Measurements from ENCODE around the gene PCNX2.

The PCNX2 gene

GRCh38 chr1:233293556-233294446, 1.7 kb downstream of the PCNX2 start:
- H3K36me3 Mint-ChIP-seq (ENCODE audit: low read depth), result peaks cover 14% of the 10 kb centered on the region
- peak overlapping the region; percentile 90 for H3K4me3 Mint-ChIP-seq
- no peaks in the 10 kb centered on the region for H3K9me3 Mint-ChIP-seq
- H3K27me3 Mint-ChIP-seq, result no peaks in the 10 kb centered on the region
- peaks cover 40% of the 10 kb centered on the region for H3K4me1 Mint-ChIP-seq (ENCODE audit: low read depth)
- H3K27ac Mint-ChIP-seq, result no peak overlapping the region

GRCh38 chr1:233290396-233291034, 5.0 kb downstream of the PCNX2 start:
- no peaks in the 10 kb centered on the region for H3K27me3 Mint-ChIP-seq
- H3K36me3 Mint-ChIP-seq (ENCODE audit: low read depth), result peaks cover 29% of the 10 kb centered on the region
- H3K27ac Mint-ChIP-seq, result no peak overlapping the region
- H3K4me3 Mint-ChIP-seq, result no peak overlapping the region
- peaks cover 30% of the 10 kb centered on the region for H3K4me1 Mint-ChIP-seq (ENCODE audit: low read depth)
- no peaks in the 10 kb centered on the region for H3K9me3 Mint-ChIP-seq

- Mint-ChIP-seq H3K4me1 (ENCODE audit: low read depth) (peaks cover 25% of the 10 kb centered on the region), H3K27ac (no peak overlapping the region), H3K36me3 (ENCODE audit: low read depth) (peaks cover 29% of the 10 kb centered on the region), H3K4me3 (no peak overlapping the region), H3K27me3 (no peaks in the 10 kb centered on the region), H3K9me3 (no peaks in the 10 kb centered on the region)
Measured at GRCh38 chr1:233289676-233290075, 5.8 kb downstream of the PCNX2 start.

- Mint-ChIP-seq H3K27me3 (no peaks in the 10 kb centered on the region), H3K36me3 (ENCODE audit: low read depth) (peaks cover 7% of the 10 kb centered on the region), H3K27ac (peak overlapping the region; percentile 16), H3K9me3 (no peaks in the 10 kb centered on the region), H3K4me3 (peak overlapping the region; percentile 51), H3K4me1 (ENCODE audit: low read depth) (peaks cover 44% of the 10 kb centered on the region)
Measured at GRCh38 chr1:233282582-233282886, 13.0 kb downstream of the PCNX2 start.

- Mint-ChIP-seq H3K4me1 (ENCODE audit: low read depth) (peaks cover 44% of the 10 kb centered on the region), H3K4me3 (peak overlapping the region; percentile 51), H3K36me3 (ENCODE audit: low read depth) (peaks cover 8% of the 10 kb centered on the region), H3K27ac (peak overlapping the region; percentile 16), H3K9me3 (no peaks in the 10 kb centered on the region), H3K27me3 (no peaks in the 10 kb centered on the region)
Measured at GRCh38 chr1:233281711-233282581, 13.6 kb downstream of the PCNX2 start.

- no peaks in the 10 kb centered on the region for H3K27me3 Mint-ChIP-seq
- no peak overlapping the region for H3K4me3 Mint-ChIP-seq
- H3K27ac Mint-ChIP-seq, result no peak overlapping the region
- H3K9me3 Mint-ChIP-seq, result no peaks in the 10 kb centered on the region
- H3K36me3 Mint-ChIP-seq (ENCODE audit: low read depth), result peaks cover 16% of the 10 kb centered on the region
- H3K4me1 Mint-ChIP-seq (ENCODE audit: low read depth), result peaks cover 44% of the 10 kb centered on the region
Measured at GRCh38 chr1:233279971-233280370, 15.6 kb downstream of the PCNX2 start.

GRCh38 chr1:233278631-233279030, 16.9 kb downstream of the PCNX2 start:
- Mint-ChIP-seq H3K9me3 (no peaks in the 10 kb centered on the region), H3K4me3 (no peak overlapping the region), H3K4me1 (ENCODE audit: low read depth) (peaks cover 34% of the 10 kb centered on the region), H3K36me3 (ENCODE audit: low read depth) (peaks cover 23% of the 10 kb centered on the region), H3K27ac (no peak overlapping the region), H3K27me3 (no peaks in the 10 kb centered on the region)

- Mint-ChIP-seq H3K36me3 (ENCODE audit: low read depth) (peaks cover 24% of the 10 kb centered on the region), H3K27ac (no peak overlapping the region), H3K27me3 (no peaks in the 10 kb centered on the region), H3K4me1 (ENCODE audit: low read depth) (peaks cover 27% of the 10 kb centered on the region), H3K4me3 (no peak overlapping the region), H3K9me3 (no peaks in the 10 kb centered on the region)
Measured at GRCh38 chr1:233277637-233278606, 17.6 kb downstream of the PCNX2 start.

GRCh38 chr1:233269656-233270055, 25.9 kb downstream of the PCNX2 start:
- Mint-ChIP-seq H3K4me1 (ENCODE audit: low read depth) (peaks cover 7% of the 10 kb centered on the region), H3K27me3 (no peaks in the 10 kb centered on the region), H3K9me3 (peaks cover 4% of the 10 kb centered on the region)

GRCh38 chr1:233268389-233269022, 27.0 kb downstream of the PCNX2 start:
- H3K4me1 Mint-ChIP-seq (ENCODE audit: low read depth), result peaks cover 7% of the 10 kb centered on the region

More at GRCh38 chr1:233269656-233270055, 25.9 kb downstream of the PCNX2 start:
- no peak overlapping the region for H3K27ac Mint-ChIP-seq
- H3K4me3 Mint-ChIP-seq, result no peak overlapping the region
- peaks cover 33% of the 10 kb centered on the region for H3K36me3 Mint-ChIP-seq (ENCODE audit: low read depth)

GRCh38 chr1:233261695-233262094, 33.8 kb downstream of the PCNX2 start:
- Mint-ChIP-seq H3K9me3 (peaks cover 4% of the 10 kb centered on the region), H3K27me3 (no peaks in the 10 kb centered on the region), H3K4me1 (ENCODE audit: low read depth) (peaks cover 9% of the 10 kb centered on the region), H3K4me3 (no peak overlapping the region), H3K27ac (no peak overlapping the region), H3K36me3 (ENCODE audit: low read depth) (peaks cover 51% of the 10 kb centered on the region)

More at GRCh38 chr1:233268389-233269022, 27.0 kb downstream of the PCNX2 start:
- Mint-ChIP-seq H3K27me3 (no peaks in the 10 kb centered on the region), H3K27ac (no peak overlapping the region), H3K9me3 (peaks cover 4% of the 10 kb centered on the region), H3K36me3 (ENCODE audit: low read depth) (peaks cover 29% of the 10 kb centered on the region), H3K4me3 (no peak overlapping the region)

GRCh38 chr1:233261206-233261605, 34.3 kb downstream of the PCNX2 start:
- H3K9me3 Mint-ChIP-seq, result peaks cover 1% of the 10 kb centered on the region
- no peak overlapping the region for H3K4me3 Mint-ChIP-seq
- peaks cover 9% of the 10 kb centered on the region for H3K4me1 Mint-ChIP-seq (ENCODE audit: low read depth)
- H3K27me3 Mint-ChIP-seq, result no peaks in the 10 kb centered on the region
- peaks cover 48% of the 10 kb centered on the region for H3K36me3 Mint-ChIP-seq (ENCODE audit: low read depth)
- no peak overlapping the region for H3K27ac Mint-ChIP-seq

GRCh38 chr1:233257786-233258185, 37.7 kb downstream of the PCNX2 start:
- no peaks in the 10 kb centered on the region for H3K27me3 Mint-ChIP-seq
- H3K36me3 Mint-ChIP-seq (ENCODE audit: low read depth), result peaks cover 58% of the 10 kb centered on the region
- H3K9me3 Mint-ChIP-seq, result no peaks in the 10 kb centered on the region
- no peak overlapping the region for H3K27ac Mint-ChIP-seq
- peaks cover 9% of the 10 kb centered on the region for H3K4me1 Mint-ChIP-seq (ENCODE audit: low read depth)
- no peak overlapping the region for H3K4me3 Mint-ChIP-seq

Data from stimulated activated naive CD8-positive, alpha-beta T cell treated with anti-CD3 and anti-CD28 coated beads, Interleukin-15, Interleukin-2, amounts not matched to agents 100 ng/mL and 50 ng/mL, for 24 hours (primary cell).